Right lobe of liver (tissue), 4 donors: ENCODE data around the gene TTC12.
"Not testable (repeated sequence)": the region's sequence is repeated elsewhere in the genome, so short reads cannot be mapped to it uniquely, and the experiment has no call there.

Experiments used
- CTCF ChIP-seq, 4 donors: fragments of 200-600 bp in 3 of 4; fragments of 450-650 bp in 1 of 4; IDR thresholded peaks; one replicate each; pipeline versions ENCODE4 v1.5.1 to v1.8.0; 2016 to 2022; ENCODE audit warnings: antibody characterized with exemption in 4 of 4, mild to moderate bottlenecking in 2 of 4
- POLR2A ChIP-seq: fragments of 450-650 bp; IDR thresholded peaks from one replicate; pipeline ENCODE4 v1.6.1; 2017; ENCODE audit warnings: antibody characterized with exemption, mild to moderate bottlenecking
- donor health status: DM: no; HTN: no; CAD: no.
- donor health status: DM: no; HTN: no; CAD: no.
- donor health status: DM: no; HTN: yes; CAD: no.

GRCh38 chr11:113298496-113298895 lies 15.9 kb upstream of the TTC12 start:
- not testable (repeated sequence) for TF ChIP-seq CTCF (IDR thresholded peaks at IDR 0.05); POLR2A
